ENCODE measurements around the gene NUDT7. TPM values are rescaled to one million over a fixed set of nuclear protein-coding genes. Genes with fewer than 3 reads are reported as not detected.

Gene NUDT7
- total RNA-seq, 2 donors from 2014 or later = 2.7 to 14.6 TPM

DNA sequence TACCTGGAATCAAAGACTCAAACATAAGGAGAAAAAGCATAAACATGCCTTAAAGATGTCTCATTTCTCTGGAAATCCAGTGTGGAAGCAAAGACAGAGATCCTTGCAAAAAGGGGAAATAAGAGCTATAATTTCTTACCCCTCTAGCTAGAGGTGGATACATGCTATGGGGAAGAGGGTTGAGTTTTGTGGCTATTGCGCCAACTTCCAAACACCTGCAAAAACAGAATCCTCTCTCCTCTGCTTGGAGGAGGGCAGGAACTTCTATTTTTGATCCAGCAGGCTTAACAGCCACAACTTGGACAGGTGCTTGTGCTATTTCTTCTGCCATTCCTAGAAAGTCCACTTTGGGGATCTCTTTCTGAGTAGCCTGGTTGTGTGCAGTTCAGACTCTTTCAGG is 21.5 kb upstream of the NUDT7 start:
- no peaks in the 10 kb centered on the region for H3K27me3 ChIP-seq (replicated peaks; ENCODE audit: insufficient read depth)
- DNase-seq (ENCODE audit: low spot score) (no peak), ATAC-seq (ENCODE audit: insufficient number of reproducible peaks, low FRiP score, low read depth) (no peak)
- H3K4me1 ChIP-seq (ENCODE audit: control insufficient read depth in 1 of 2, low read depth in 2 of 2) = no peaks in the 10 kb centered on the region
- H3K27ac ChIP-seq = no peak overlapping the region
- no peaks in the 10 kb centered on the region for H3K9me3 ChIP-seq
- TF ChIP-seq, protein P1, sequence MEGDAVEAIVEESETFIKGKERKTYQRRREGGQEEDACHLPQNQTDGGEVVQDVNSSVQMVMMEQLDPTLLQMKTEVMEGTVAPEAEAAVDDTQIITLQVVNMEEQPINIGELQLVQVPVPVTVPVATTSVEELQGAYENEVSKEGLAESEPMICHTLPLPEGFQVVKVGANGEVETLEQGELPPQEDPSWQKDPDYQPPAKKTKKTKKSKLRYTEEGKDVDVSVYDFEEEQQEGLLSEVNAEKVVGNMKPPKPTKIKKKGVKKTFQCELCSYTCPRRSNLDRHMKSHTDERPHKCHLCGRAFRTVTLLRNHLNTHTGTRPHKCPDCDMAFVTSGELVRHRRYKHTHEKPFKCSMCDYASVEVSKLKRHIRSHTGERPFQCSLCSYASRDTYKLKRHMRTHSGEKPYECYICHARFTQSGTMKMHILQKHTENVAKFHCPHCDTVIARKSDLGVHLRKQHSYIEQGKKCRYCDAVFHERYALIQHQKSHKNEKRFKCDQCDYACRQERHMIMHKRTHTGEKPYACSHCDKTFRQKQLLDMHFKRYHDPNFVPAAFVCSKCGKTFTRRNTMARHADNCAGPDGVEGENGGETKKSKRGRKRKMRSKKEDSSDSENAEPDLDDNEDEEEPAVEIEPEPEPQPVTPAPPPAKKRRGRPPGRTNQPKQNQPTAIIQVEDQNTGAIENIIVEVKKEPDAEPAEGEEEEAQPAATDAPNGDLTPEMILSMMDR (IDR thresholded peaks at IDR 0.05) = no peak
- no peaks in the 10 kb centered on the region for H3K36me3 ChIP-seq
- H3K4me3 ChIP-seq = no peak overlapping the region

DNA sequence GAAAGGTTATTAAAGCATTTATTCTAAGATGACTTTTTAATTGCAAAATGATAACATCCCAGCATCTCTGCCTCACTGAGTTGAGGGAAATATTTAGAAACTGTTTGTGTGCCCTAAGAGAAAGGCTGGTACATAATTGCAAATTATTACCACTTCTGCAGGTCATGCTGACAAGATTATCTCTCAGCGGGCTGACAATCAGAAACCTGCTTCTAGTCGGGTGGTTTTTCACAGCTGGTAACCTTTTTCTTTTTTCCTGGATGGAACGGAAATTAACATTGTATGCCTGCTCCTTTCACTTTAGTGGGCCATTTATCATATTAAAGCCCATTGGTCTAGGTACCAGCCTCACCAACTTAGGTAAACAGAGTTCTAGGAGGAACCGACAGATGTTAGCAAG is 17.0 kb upstream of the NUDT7 start:
- no peak for ATAC-seq (ENCODE audit: insufficient number of reproducible peaks, low FRiP score, low read depth)
- no peak for DNase-seq (ENCODE audit: low spot score)
- Histone ChIP-seq H3K36me3 (no peaks in the 10 kb centered on the region), H3K27ac (no peak overlapping the region), H3K27me3 (replicated peaks; ENCODE audit: insufficient read depth) (no peaks in the 10 kb centered on the region), H3K4me1 (ENCODE audit: control insufficient read depth in 1 of 2, low read depth in 2 of 2) (no peaks in the 10 kb centered on the region), H3K4me3 (no peak overlapping the region), H3K9me3 (no peaks in the 10 kb centered on the region)
- TF ChIP-seq, protein P1 (IDR thresholded peaks at IDR 0.05) = no peak

DNA sequence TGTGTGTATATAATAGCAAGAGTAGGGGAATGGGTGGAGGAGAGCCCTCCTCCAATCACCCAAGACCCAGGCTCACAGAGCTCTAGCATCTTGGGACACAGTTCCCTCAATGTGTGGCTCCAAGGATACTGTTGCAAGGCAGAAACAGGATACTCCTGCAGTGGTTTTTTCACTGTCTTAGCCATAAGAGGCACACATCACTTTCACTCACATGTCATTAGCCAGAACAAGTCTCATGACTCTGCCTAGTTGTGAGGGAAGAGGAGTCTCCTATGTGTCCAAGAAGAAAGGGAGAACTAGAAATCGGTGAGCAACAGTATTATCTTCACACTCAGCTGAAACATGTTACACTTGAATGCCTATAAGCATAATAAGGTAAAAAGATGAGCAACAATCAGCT is 11.1 kb upstream of the NUDT7 start:
- Histone ChIP-seq H3K36me3 (no peaks in the 10 kb centered on the region), H3K4me1 (ENCODE audit: control insufficient read depth in 1 of 2, low read depth in 2 of 2) (no peaks in the 10 kb centered on the region), H3K4me3 (no peak overlapping the region), H3K9me3 (no peaks in the 10 kb centered on the region), H3K27ac (no peak overlapping the region), H3K27me3 (replicated peaks; ENCODE audit: insufficient read depth) (no peaks in the 10 kb centered on the region)
- TF ChIP-seq, protein P1 (IDR thresholded peaks at IDR 0.05) = no peak
- ATAC-seq (ENCODE audit: insufficient number of reproducible peaks, low FRiP score, low read depth) (no peak), DNase-seq (ENCODE audit: low spot score) (no peak)

DNA sequence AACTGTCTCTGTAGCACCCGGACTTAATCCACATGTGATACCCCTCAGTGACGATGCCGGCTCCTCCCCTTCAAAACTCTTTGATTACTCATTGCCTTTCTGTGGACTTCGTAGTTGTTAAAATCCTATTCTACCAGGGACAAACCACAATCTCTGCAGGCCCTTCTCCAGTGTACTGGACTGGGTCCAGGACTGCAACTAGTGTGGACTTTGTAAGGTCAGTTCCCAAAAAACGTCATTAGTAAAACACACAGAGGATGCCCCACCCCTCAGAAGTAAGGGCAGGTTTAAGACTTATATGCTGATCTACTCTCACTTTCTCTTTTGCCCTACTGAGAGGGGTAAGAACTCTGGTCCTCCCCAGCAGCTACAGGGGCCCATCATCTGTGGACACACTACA is 10.5 kb upstream of the NUDT7 start:
- H3K27me3 ChIP-seq (replicated peaks; ENCODE audit: insufficient read depth) = no peaks in the 10 kb centered on the region
- no peaks in the 10 kb centered on the region for H3K36me3 ChIP-seq
- H3K4me1 ChIP-seq (ENCODE audit: control insufficient read depth in 1 of 2, low read depth in 2 of 2) = no peaks in the 10 kb centered on the region
- TF ChIP-seq, protein P1 (IDR thresholded peaks at IDR 0.05) = no peak
- H3K4me3 ChIP-seq = no peak overlapping the region
- H3K27ac ChIP-seq = no peak overlapping the region
- ATAC-seq (ENCODE audit: insufficient number of reproducible peaks, low FRiP score, low read depth) (no peak), DNase-seq (ENCODE audit: low spot score) (no peak)
- no peaks in the 10 kb centered on the region for H3K9me3 ChIP-seq

DNA sequence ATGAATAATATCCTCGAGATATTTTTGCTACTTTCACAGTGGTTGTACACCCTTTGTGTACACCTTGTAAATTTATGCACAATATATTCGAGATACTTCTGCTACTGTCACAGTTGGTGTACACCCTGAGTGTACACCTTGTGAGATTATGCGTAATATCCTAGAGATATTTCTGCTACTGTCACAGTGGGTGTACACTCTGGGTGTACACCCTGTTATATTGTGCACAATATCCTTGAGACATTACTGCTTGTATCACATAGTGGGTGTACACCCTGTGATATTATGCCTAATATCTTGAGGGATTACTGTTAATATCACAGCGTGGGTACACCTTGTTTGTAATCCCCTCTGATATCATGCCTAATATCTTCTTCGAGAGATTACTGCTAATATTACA is 7.2 kb upstream of the NUDT7 start:
- no peak for ATAC-seq (ENCODE audit: insufficient number of reproducible peaks, low FRiP score, low read depth)
- H3K4me3 ChIP-seq = no peak overlapping the region
- DNase-seq (ENCODE audit: low spot score) = no peak
- H3K36me3 ChIP-seq = no peaks in the 10 kb centered on the region
- no peaks in the 10 kb centered on the region for H3K27me3 ChIP-seq (replicated peaks; ENCODE audit: insufficient read depth)
- no peaks in the 10 kb centered on the region for H3K4me1 ChIP-seq (ENCODE audit: control insufficient read depth in 1 of 2, low read depth in 2 of 2)
- no peaks in the 10 kb centered on the region for H3K9me3 ChIP-seq
- TF ChIP-seq, protein P1 (IDR thresholded peaks at IDR 0.05) = no peak
- no peak overlapping the region for H3K27ac ChIP-seq

Measured in thoracic aorta (tissue), 2 donors.